Renal pelvis (tissue), 12 donors: ENCODE data around the gene SCGB1C2. TPM values are rescaled to one million over a fixed set of nuclear protein-coding genes. Genes with fewer than 3 reads are reported as not detected.
A peak's percentile ranks its signal among the peaks of the same experiment; 100 is the strongest.
"Not testable (repeated sequence)": the region's sequence is repeated elsewhere in the genome, so short reads cannot be mapped to it uniquely, and the experiment has no call there.

Source experiments
- DNase-seq: peaks from one replicate; pipeline ENCODE4 v3.0.0-alpha.2; 2013
- long read RNA-seq, 16 experiments: transcript quantifications; one replicate each; lab custom pipeline, GENCODE V29; 2026
- polyA plus RNA-seq, 3 donors: library from polyadenylated mRNA; unstranded; fragments of 120-200 nt; gene quantifications; one replicate each; pipeline ENCODE4 v1.2.1, GENCODE V29; 2013; ENCODE audit not compliant: insufficient read length in 3 of 3

Gene SCGB1C2
- polyA plus RNA-seq: 1 to 10 TPM in 1 of 3 donors, under 1 TPM in 1, not detected in 1; 0.41 to 1.6 TPM
- long read RNA-seq, donor 1, partial matches to known transcripts: 12 of 13 reads
- long read RNA-seq, donor 1, other reads (novel, unspliced or antisense): 0 of 13 reads
- long read RNA-seq, donor 2: 0 reads
- long read RNA-seq, donor 3, partial matches to known transcripts: 0 of 1 reads
- long read RNA-seq, donor 3, other reads (novel, unspliced or antisense): 0 of 1 reads
- long read RNA-seq, donor 4, partial matches to known transcripts: 0 of 4 reads
- long read RNA-seq, donor 4, other reads (novel, unspliced or antisense): 0 of 4 reads
- long read RNA-seq, donor 5, partial matches to known transcripts: 0 of 1 reads
- long read RNA-seq, donor 5, other reads (novel, unspliced or antisense): 0 of 1 reads
- long read RNA-seq, donor 6: 0 reads
- long read RNA-seq, donor 7: 0 reads
- long read RNA-seq, donor 8: 0 reads
- long read RNA-seq, donor 9, partial matches to known transcripts: 0 of 12 reads
- long read RNA-seq, donor 9, other reads (novel, unspliced or antisense): 10 of 12 reads
- long read RNA-seq, donor 10: 0 reads
- long read RNA-seq, donor 11, partial matches to known transcripts: 0 of 1 reads
- long read RNA-seq, donor 11, other reads (novel, unspliced or antisense): 0 of 1 reads
- long read RNA-seq, donor 12, partial matches to known transcripts: 0 of 1 reads
- long read RNA-seq, donor 12, other reads (novel, unspliced or antisense): 0 of 1 reads
- long read RNA-seq, donor 13, partial matches to known transcripts: 0 of 2 reads
- long read RNA-seq, donor 13, other reads (novel, unspliced or antisense): 0 of 2 reads
- long read RNA-seq, donor 14: 0 reads
- long read RNA-seq, donor 15: 0 reads
- long read RNA-seq, donor 16, transcript SCGB1C2-201 (3 exons, 478 nt): major isoform, 7 of 7 reads
- long read RNA-seq, donor 16, partial matches to known transcripts: 0 of 7 reads
- long read RNA-seq, donor 16, other reads (novel, unspliced or antisense): 0 of 7 reads

DNA sequence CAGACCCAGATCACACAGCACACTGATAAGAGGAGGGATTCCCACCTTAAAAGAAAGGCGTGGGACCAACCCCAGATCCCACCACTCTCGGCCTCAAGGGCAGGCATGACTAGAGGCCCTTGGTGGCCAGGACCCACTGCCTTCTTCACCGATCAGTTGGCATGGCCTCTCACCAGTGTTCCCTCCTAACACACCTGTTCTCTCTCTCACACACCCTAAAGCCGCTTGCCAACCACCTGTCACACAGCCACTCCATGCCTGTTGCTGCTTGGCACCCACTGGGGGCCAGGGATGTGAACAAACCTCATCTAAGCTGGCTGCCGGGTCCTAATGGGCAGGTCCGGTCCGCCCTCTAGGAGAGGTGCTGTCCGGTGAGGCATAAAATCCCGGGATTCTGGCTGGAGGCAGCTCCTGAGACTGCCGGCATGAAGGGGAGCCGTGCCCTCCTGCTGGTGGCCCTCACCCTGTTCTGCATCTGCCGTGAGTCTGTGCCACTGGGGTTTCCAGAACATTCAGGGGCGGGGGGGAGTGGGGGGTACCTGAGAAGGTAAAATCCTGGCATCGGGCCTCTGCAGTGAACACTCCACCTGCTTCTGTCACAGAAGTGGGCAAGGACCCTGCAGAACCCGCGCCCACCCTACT lies at the start of gene SCGB1C2:
TSS of gene SCGB1C2 (plus strand) at position 404 of the 642 bp plus-strand sequence. CDS start at position 426, 22 bp downstream.
- not testable (repeated sequence) for DNase-seq

GRCh38 chr17:113111-113510 lies 24.3 kb upstream of the SCGB1C2 start:
- not testable (repeated sequence) for DNase-seq

DNA sequence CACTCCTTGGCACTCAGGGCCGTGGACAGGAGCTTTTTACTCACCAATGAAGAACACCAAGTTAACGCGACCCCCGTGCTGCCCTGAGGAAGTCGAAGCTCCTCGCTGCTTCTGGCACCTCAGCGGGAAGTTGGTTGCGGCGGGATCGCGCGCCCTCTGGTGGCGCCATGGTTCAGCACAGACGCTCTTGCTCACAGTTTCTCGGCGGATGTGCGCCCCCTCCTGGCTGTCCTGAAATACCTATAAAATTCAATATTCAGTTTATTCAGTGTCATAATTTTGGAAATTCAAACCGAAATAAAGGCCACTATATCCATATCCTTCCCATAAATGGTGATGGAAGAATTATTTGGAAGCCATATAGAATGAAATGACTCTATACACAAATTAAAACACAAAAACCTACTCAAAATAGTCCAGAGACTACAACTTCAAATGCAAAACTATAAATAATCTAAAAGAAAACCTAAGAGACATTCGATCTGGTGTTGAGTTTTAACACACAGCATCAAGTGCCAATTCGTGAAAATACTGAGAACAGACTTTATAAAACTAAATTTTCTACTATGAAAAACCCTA lies 18.9 kb upstream of the SCGB1C2 start:
- peak; percentile 35 for DNase-seq

- not testable (repeated sequence) for DNase-seq
Measured at GRCh38 chr17:133932-134331, 3.4 kb upstream of the SCGB1C2 start.

DNA sequence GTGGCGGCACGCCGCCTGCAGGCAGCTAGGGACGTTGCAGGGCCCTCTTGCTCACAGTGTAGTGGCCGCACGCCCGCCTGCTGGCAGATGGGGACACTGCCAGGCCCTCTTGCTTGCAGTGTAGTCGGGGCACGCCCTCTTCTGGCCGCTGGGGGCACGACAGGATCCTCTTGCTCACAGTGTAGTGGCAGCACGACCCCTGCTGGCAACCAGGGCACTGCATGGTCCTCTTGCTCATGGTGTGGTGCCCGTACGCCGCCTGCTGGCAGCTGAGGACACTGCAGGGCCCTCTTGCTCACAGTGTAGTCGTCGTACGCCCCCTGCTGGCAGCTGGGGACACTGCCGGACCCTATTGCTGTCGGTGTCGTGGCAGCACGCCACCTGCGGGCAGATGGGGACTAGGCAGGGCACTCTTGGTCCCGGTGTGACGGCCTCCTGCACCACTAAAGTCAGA lies 3.0 kb upstream of the SCGB1C2 start:
- DNase-seq: not testable (repeated sequence)

- not testable (repeated sequence) for DNase-seq
Measured at GRCh38 chr17:135022-135421, 2.3 kb upstream of the SCGB1C2 start.

GRCh38 chr17:135895-136294 lies 1.5 kb upstream of the SCGB1C2 start:
- DNase-seq: not testable (repeated sequence)

DNA sequence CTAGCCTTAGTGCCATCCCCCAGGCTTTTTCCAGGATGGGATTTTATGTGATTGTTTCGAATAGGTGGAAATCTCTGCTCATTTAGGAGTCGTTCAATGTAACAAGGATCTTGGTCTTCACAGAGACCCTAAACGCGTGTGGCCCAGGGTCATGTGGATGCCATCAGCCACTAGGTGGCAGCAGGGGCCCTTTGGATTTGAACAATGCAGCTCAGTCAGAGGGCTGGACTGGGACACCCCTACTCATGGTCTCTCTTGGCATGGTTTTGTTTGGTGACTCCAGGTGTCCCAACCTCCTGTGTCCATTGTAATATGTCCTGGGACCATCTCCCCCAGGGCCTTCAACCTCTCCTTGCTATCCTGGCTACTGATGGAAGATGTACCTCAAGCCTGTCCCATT lies 838 bp upstream of the SCGB1C2 start:
- DNase-seq: not testable (repeated sequence)

GRCh38 chr17:139401-140205 lies 2.2 kb downstream of the SCGB1C2 start:
- DNase-seq: not testable (repeated sequence)

DNA sequence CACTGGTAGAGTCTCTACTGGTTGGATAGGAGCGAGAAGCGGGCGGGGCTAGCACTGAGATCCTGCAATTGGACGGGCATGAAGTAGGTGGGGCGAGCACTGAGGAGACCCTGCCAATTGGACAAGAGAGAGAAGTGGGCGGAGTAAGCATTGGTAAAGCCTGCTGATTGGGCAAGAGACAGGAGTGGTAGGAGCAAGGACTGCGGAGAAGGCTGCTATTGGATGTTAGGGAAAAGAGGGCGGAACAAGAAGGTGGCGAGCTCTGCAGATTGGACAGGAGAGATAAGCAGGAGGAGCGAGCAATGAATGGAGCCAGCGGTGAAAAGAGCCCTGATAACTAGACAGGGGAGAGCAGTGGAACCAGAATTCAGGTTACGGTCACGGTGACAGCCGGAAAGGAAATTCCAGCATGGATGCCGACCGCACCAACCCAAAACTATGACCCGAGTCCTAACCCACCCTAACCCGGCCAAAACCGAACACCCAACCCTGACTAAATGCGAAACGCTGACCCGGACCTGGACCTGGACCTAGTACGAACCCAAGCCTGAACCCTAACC lies 4.8 kb downstream of the SCGB1C2 start:
- DNase-seq: no peak

DNA sequence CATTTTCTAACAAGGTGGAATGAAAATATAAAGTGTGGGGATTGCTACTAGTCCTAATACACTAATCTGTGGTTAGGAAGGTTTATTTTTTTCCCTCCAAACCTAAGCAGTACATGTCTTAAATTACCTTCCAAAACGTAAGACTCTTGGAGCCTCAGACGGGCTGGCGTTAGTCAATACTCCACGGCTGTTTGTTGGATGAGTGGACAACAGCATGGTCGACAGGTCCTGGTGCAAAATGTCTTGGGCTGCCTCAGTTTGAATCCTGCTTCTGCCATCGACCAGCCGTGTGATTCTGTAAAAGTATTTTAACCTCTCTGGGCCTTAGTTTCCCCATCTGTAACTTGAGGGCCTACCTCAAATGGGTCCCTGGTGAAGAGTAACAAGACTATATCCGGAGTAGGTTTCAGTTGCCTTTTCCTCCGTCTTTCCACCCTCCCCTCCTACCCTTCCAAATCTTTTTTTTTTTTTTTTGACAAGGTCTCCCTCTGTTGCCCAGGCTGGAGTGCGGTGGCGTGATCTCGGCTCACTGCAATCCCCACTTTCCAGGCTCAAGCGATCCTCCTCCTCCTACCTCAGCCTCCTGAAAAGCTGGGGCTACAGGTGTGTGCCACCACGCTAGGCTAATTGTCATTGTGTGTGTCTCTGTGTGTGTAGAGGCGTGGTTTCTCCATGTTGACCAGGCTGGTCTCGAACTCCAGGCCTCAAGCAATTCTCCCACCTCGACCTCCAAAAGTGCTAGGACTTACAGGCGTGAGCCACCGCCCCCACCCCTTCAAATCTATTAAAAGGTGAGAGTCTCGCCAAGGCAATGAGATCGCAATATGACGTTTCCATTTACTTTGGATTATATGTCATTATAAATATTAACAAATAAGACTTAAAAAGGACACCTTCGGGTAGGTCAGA lies 5.8 kb downstream of the SCGB1C2 start:
- no peak for DNase-seq

DNA sequence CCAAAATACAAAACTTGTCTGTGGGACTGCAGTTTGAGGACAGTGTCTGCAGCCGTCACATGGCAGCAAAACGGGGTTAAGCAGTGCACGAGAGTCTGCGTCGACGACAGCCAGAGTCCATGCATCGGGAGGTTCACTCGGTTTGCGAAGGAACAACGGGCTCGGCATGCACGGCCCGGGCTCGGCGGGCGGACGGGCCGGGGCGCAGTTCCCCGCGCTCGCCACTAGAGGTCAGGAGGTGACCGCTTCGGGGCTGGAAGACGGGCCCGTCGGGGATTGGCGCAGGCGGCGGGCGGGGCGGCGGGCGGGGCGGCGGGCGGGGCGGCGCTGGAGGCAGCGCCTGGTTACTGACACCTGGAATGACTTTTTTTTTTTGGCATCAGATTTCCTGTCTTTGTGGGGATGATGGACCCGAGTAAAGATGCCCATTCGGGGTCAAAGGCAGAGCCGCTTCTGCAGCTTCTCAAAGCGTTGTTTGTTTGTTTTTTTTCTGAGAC lies 6.5 kb downstream of the SCGB1C2 start:
- DNase-seq: peak; percentile 70

- DNase-seq: no peak
Measured at GRCh38 chr17:144936-145670, 7.7 kb downstream of the SCGB1C2 start.

- no peak for DNase-seq
Measured at GRCh38 chr17:145671-146541, 8.5 kb downstream of the SCGB1C2 start.

DNA sequence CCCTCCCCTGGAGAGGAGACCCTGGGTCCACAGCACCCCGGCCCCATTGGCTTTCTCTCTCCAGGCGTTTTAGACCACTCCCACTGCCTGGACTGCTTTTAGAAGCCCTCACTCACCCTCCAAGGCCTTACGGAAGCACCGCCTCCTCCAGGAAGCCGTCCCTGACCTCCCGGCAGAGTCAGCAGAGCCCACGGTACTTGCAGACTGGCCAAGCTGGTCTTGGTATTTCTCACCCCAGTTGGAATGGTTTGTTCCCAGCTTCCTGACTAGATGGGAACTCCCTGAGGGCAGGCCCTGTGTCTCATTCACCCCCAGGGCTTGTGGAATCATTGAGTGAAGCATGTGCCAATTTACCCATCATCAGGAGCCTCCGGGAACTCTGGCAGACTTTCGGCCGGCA lies 9.2 kb downstream of the SCGB1C2 start:
- DNase-seq: no peak

- no peak for DNase-seq
Measured at GRCh38 chr17:146983-147761, 9.8 kb downstream of the SCGB1C2 start.
